Gastroesophageal sphincter (tissue), 4 donors: ENCODE measurements around the gene MED27. TPM values are rescaled to one million over a fixed set of nuclear protein-coding genes. Genes with fewer than 3 reads are reported as not detected.
"Not testable (repeated sequence)": the region's sequence is repeated elsewhere in the genome, so short reads cannot be mapped to it uniquely, and the experiment has no call there.

Experiments used
- ATAC-seq: fragments of 150-250 bp; one replicate; pipeline ENCODE4 v1.9.1; 2016; ENCODE audit warnings: mild to moderate bottlenecking, moderate library complexity
- H3K27ac ChIP-seq, 4 donors: fragments of 200-600 bp; sonication (generic) in 3 of 4; 1 replicate in 3 of 4; 2 replicates in 1 of 4; pipeline ENCODE4 v1.5.1; 2016 to 2019
- H3K27me3 ChIP-seq: fragments of 200-600 bp; sonication (generic); one replicate; pipeline ENCODE4 v1.5.1; 2019
- H3K36me3 ChIP-seq, 2 donors: fragments of 200-600 bp; sonication (generic); one replicate each; pipeline ENCODE4 v1.5.1; 2019; ENCODE audit warnings: control low read depth in 1 of 2
- H3K4me1 ChIP-seq, 3 donors: fragments of 200-600 bp; sonication (generic); 1 replicate in 2 of 3; 2 replicates in 1 of 3; pipeline ENCODE4 v1.5.1; 2016 to 2019; ENCODE audit warnings: control low read depth in 2 of 3
- H3K4me3 ChIP-seq, 2 donors: fragments of 200-600 bp; sonication (generic); one replicate each; pipeline ENCODE4 v1.5.1; 2019; ENCODE audit warnings: mild to moderate bottlenecking in 1 of 2, moderate library complexity in 1 of 2
- H3K9me3 ChIP-seq, 3 donors: fragments of 200-600 bp; sonication (generic); one replicate each; pipeline ENCODE4 v1.5.1; 2017 to 2019; ENCODE audit warnings: control low read depth in 2 of 3
- EP300 ChIP-seq: sonication (generic); formaldehyde crosslinking; IDR thresholded peaks from one replicate; pipeline ENCODE4 v1.6.1; 2017; ENCODE audit warnings: antibody characterized with exemption, mild to moderate bottlenecking
- POLR2A ChIP-seq, 2 donors: fragments of 450-650 bp; IDR thresholded peaks; one replicate each; pipeline ENCODE4 v1.6.1; 2017; ENCODE audit warnings: antibody characterized with exemption in 2 of 2, mild to moderate bottlenecking in 2 of 2, moderate library complexity in 1 of 2
- POLR2AphosphoS5 ChIP-seq: sonication (generic); formaldehyde crosslinking; IDR thresholded peaks from one replicate; pipeline ENCODE4 v1.6.1; 2017; ENCODE audit warnings: antibody characterized with exemption
- WGBS, 2 donors: methylation state at CpG; one replicate each; pipeline ENCODE4 v1.1.5; 2018; ENCODE audit warnings: low coverage in 1 of 2; 5-methylcytosine and 5-hydroxymethylcytosine counted together
- total RNA-seq, 4 donors: library from RNA; depleted of rRNA; stranded (reverse); fragments of >200 nt; gene quantifications; one replicate each; pipeline ENCODE4 v1.1.0, GENCODE V29; 2016
- TF ChIP-seq, protein P1 (sequence below), 4 experiments: fragments of 200-600 bp in 2 of 4; fragments of 450-650 bp in 2 of 4; sonication (generic) in 1 of 4; IDR thresholded peaks; one replicate each; pipeline ENCODE4 v1.5.1; 2017 to 2019; ENCODE audit warnings: antibody characterized with exemption in 4 of 4, mild to moderate bottlenecking in 2 of 4, moderate library complexity in 2 of 4

MED27 gene
- total RNA-seq, 4 donors from 2014 or later: 13.2 to 21.0 (median 13.9) TPM

- Histone ChIP-seq H3K27ac (no peak overlapping the region), H3K9me3 (no peaks in the 10 kb centered on the region), H3K4me3 (no peak overlapping the region), H3K27me3 (no peaks in the 10 kb centered on the region), H3K4me1 (no peaks in the 10 kb centered on the region), H3K36me3 (peaks cover 0 to 43% of the 10 kb centered on the region in 2 donors)
- TF ChIP-seq POLR2A (IDR thresholded peaks at IDR 0.05): no peak
- WGBS, 2 donors: 73% methylated on average over 3 of the region's 3 CpGs; no CpG with 5 or more reads in 1 of the 2 donors
- no peak for ATAC-seq
Observed at GRCh38 chr9:132061526-132061925, 18.1 kb downstream of the MED27 start.

- Histone ChIP-seq H3K36me3 (peaks cover 0 to 31% of the 10 kb centered on the region in 2 donors), H3K4me1 (no peaks in the 10 kb centered on the region), H3K27ac (no peak overlapping the region), H3K27me3 (no peaks in the 10 kb centered on the region), H3K9me3 (no peaks in the 10 kb centered on the region), H3K4me3 (no peak overlapping the region)
- WGBS, 2 donors: 85 to 88% methylated on average over 5 to 8 of the region's 8 CpGs
- no peak for ATAC-seq
- TF ChIP-seq POLR2AphosphoS5: no peak
- TF ChIP-seq EP300: no peak
- TF ChIP-seq, protein P1, sequence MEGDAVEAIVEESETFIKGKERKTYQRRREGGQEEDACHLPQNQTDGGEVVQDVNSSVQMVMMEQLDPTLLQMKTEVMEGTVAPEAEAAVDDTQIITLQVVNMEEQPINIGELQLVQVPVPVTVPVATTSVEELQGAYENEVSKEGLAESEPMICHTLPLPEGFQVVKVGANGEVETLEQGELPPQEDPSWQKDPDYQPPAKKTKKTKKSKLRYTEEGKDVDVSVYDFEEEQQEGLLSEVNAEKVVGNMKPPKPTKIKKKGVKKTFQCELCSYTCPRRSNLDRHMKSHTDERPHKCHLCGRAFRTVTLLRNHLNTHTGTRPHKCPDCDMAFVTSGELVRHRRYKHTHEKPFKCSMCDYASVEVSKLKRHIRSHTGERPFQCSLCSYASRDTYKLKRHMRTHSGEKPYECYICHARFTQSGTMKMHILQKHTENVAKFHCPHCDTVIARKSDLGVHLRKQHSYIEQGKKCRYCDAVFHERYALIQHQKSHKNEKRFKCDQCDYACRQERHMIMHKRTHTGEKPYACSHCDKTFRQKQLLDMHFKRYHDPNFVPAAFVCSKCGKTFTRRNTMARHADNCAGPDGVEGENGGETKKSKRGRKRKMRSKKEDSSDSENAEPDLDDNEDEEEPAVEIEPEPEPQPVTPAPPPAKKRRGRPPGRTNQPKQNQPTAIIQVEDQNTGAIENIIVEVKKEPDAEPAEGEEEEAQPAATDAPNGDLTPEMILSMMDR (IDR thresholded peaks at IDR 0.05): no peak
- no peak for TF ChIP-seq POLR2A (IDR thresholded peaks at IDR 0.05)
Observed at GRCh38 chr9:132059361-132059760, 20.3 kb downstream of the MED27 start.

DNA sequence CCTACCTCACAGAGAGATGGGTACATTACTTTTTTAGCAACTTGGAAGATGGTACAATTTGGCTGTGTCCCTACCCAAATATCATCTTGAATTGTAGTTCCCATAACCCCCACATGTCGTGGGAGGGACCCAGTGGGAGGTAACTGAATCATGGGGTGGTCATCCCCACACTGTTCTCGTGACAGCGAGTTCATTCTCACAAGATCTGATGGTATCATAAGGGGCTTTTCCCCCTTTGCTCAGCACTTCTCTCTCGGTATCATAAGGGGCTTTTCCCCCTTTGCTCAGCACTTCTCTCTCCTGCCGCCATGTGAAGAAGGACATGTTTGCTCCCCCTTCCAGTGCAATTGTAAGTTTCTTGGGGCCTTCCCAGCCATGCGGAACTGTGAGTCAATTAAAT, 21.4 kb downstream of the MED27 start:
- not testable (repeated sequence) for ATAC-seq, H3K4me1 ChIP-seq, H3K27me3 ChIP-seq, H3K27ac ChIP-seq, H3K9me3 ChIP-seq, H3K4me3 ChIP-seq
- H3K36me3 ChIP-seq: peaks cover 0 to 31% of the 10 kb centered on the region in 2 donors
- WGBS, 2 donors: 67 to 83% methylated on average over 3 to 6 of the region's 6 CpGs

- no peaks in the 10 kb centered on the region for H3K4me1 ChIP-seq
- no peaks in the 10 kb centered on the region for H3K27me3 ChIP-seq
- H3K4me3 ChIP-seq: no peak overlapping the region
- TF ChIP-seq EP300: no peak
- TF ChIP-seq POLR2AphosphoS5: no peak
- TF ChIP-seq POLR2A (IDR thresholded peaks at IDR 0.05): no peak
- TF ChIP-seq, protein P1 (IDR thresholded peaks at IDR 0.05): no peak
- WGBS, 2 donors: 81 to 100% methylated on average over 1 to 6 of the region's 11 CpGs
- no peaks in the 10 kb centered on the region for H3K9me3 ChIP-seq
- no peak for ATAC-seq
- no peak overlapping the region for H3K27ac ChIP-seq
- peaks cover 0 to 31% of the 10 kb centered on the region in 2 donors for H3K36me3 ChIP-seq
Observed at GRCh38 chr9:132056717-132057560, 22.7 kb downstream of the MED27 start.

GRCh38 chr9:132055756-132056155, 23.9 kb downstream of the MED27 start:
- H3K36me3 ChIP-seq: peaks cover 0 to 31% of the 10 kb centered on the region in 2 donors
- H3K27me3 ChIP-seq: no peaks in the 10 kb centered on the region
- no peak for ATAC-seq
- no peaks in the 10 kb centered on the region for H3K4me1 ChIP-seq
- TF ChIP-seq EP300: no peak
- TF ChIP-seq POLR2AphosphoS5: no peak
- TF ChIP-seq, protein P1 (IDR thresholded peaks at IDR 0.05): no peak
- no peak for TF ChIP-seq POLR2A (IDR thresholded peaks at IDR 0.05)
- no peaks in the 10 kb centered on the region for H3K9me3 ChIP-seq
- H3K4me3 ChIP-seq: no peak overlapping the region
- 85 to 95% methylated on average over 2 to 3 of the region's 3 CpGs for WGBS, 2 donors
- no peak overlapping the region for H3K27ac ChIP-seq

GRCh38 chr9:132054024-132054423, 25.6 kb downstream of the MED27 start:
- Histone ChIP-seq H3K27ac (no peak overlapping the region), H3K27me3 (no peaks in the 10 kb centered on the region), H3K9me3 (no peaks in the 10 kb centered on the region), H3K4me1 (no peaks in the 10 kb centered on the region), H3K36me3 (peaks cover 0 to 17% of the 10 kb centered on the region in 2 donors), H3K4me3 (no peak overlapping the region)
- no peak for ATAC-seq
- 85 to 91% methylated on average over 5 to 10 of the region's 11 CpGs for WGBS, 2 donors
- TF ChIP-seq, protein P1 (IDR thresholded peaks at IDR 0.05): no peak
- TF ChIP-seq EP300 (no peak), POLR2AphosphoS5 (no peak), POLR2A (IDR thresholded peaks at IDR 0.05) (no peak)
